OCI-LY1 (cell line): Measurements from ENCODE around the gene FREM3.
A peak's percentile ranks its signal among the peaks of the same experiment; 100 is the strongest.

Experiments
- H2AFZ ChIP-seq: fragments of 200-600 bp; sonication (generic), shearing (Covaris generic); 2 replicates; pipeline ENCODE4 v1.6.0; 2014; ENCODE audit warnings: antibody characterized with exemption, mild to moderate bottlenecking, low read length
- H3F3A ChIP-seq: fragments of 200-600 bp; sonication (generic), shearing (Covaris generic); 2 replicates; pipeline ENCODE4 v1.6.0; 2014; ENCODE audit warnings: mild to moderate bottlenecking, antibody characterized with exemption, low read length, moderate library complexity; ENCODE audit not compliant: insufficient read depth
- H3K27ac ChIP-seq: fragments of 200-600 bp; sonication (generic); 2 replicates; pipeline ENCODE4 v1.5.1; 2014; ENCODE audit warnings: low read length, mixed run types, mild to moderate bottlenecking, low read depth; ENCODE audit not compliant: poor library complexity, severe bottlenecking
- H3K27me3 ChIP-seq: fragments of 200-600 bp; sonication (generic); 2 replicates; pipeline ENCODE4 v1.6.0; 2014; ENCODE audit warnings: antibody characterized with exemption, mild to moderate bottlenecking, low read length, moderate library complexity; ENCODE audit not compliant: insufficient read depth
- H3K36me3 ChIP-seq: fragments of 200-600 bp; sonication (generic); 2 replicates; pipeline ENCODE4 v1.6.1; 2014; ENCODE audit warnings: mild to moderate bottlenecking, antibody characterized with exemption, low read length, moderate library complexity, mixed read lengths; ENCODE audit not compliant: insufficient read depth
- H3K4me1 ChIP-seq: fragments of 200-600 bp; sonication (generic); 2 replicates; pipeline ENCODE4 v1.5.1; 2014; ENCODE audit warnings: mild to moderate bottlenecking, low read length, moderate library complexity; ENCODE audit not compliant: insufficient read depth, severe bottlenecking
- H3K4me2 ChIP-seq: fragments of 200-600 bp; sonication (generic), shearing (Covaris generic); 2 replicates; pipeline ENCODE4 v1.6.1; 2014; ENCODE audit warnings: low read length
- H3K4me3 ChIP-seq: fragments of 200-600 bp; sonication (generic); 2 replicates; pipeline ENCODE4 v1.5.1; 2014; ENCODE audit warnings: low read length, low read depth, mild to moderate bottlenecking, mixed read lengths; ENCODE audit not compliant: poor library complexity, severe bottlenecking
- H3K79me2 ChIP-seq: fragments of 200-600 bp; shearing (Covaris generic); 2 replicates; pipeline ENCODE4 v1.6.1; 2016; ENCODE audit warnings: mixed run types, low read length, mixed read lengths; ENCODE audit not compliant: insufficient read depth
- H3K9ac ChIP-seq: fragments of 200-600 bp; sonication (generic), shearing (Covaris generic); 2 replicates; pipeline ENCODE4 v1.6.1; 2014; ENCODE audit warnings: mild to moderate bottlenecking, low read length, mixed read lengths
- H3K9me2 ChIP-seq: fragments of 200-600 bp; sonication (generic), shearing (Covaris generic); 2 replicates; pipeline ENCODE4 v1.6.1; 2014; ENCODE audit warnings: low read depth, mild to moderate bottlenecking, low read length, mixed read lengths
- H3K9me3 ChIP-seq: fragments of 200-600 bp; shearing (Covaris generic); 2 replicates; pipeline ENCODE4 v1.6.1; 2014; ENCODE audit warnings: low read length, mixed read lengths
- H4K20me1 ChIP-seq: fragments of 200-600 bp; sonication (generic), shearing (Covaris generic); 2 replicates; pipeline ENCODE4 v1.6.0; 2016; ENCODE audit warnings: mild to moderate bottlenecking, low read length; ENCODE audit not compliant: insufficient read depth
- CTCF ChIP-seq: fragments of 200-600 bp; sonication (generic), shearing (Covaris generic); IDR thresholded peaks from 2 replicates; pipeline ENCODE4 v1.5.1; 2017; ENCODE audit warnings: mild to moderate bottlenecking, antibody characterized with exemption, low read length, moderate library complexity, mixed read lengths
- EZH2 ChIP-seq: fragments of 200-600 bp; sonication (generic), shearing (Covaris generic); IDR thresholded peaks from 2 replicates; pipeline ENCODE4 v1.8.0; 2017; ENCODE audit warnings: borderline replicate concordance, mixed run types, mild to moderate bottlenecking, antibody characterized with exemption, low read length, moderate library complexity, mixed read lengths

FREM3 gene

GRCh38 chr4:143559757-143560147 is 140.7 kb downstream of the FREM3 start:
- no peak for TF ChIP-seq CTCF
- no peak for TF ChIP-seq EZH2
- peak overlapping the region; percentile 59 for H3K4me3 ChIP-seq
- peak overlapping the region; percentile 50; the same call in 1 of the 2 replicates for H3K9ac ChIP-seq
- no peaks in the 10 kb centered on the region for H3K9me2 ChIP-seq
- H3K27me3 ChIP-seq = no peaks in the 10 kb centered on the region
- no peaks in the 10 kb centered on the region for H3K79me2 ChIP-seq
- H4K20me1 ChIP-seq = no peaks in the 10 kb centered on the region
- peak overlapping the region; percentile 74 for H3K4me2 ChIP-seq
- H3K9me3 ChIP-seq = no peaks in the 10 kb centered on the region
- H3K36me3 ChIP-seq = peaks cover 6% of the 10 kb centered on the region; the same call in 1 of the 2 replicates
- H2AFZ ChIP-seq = 0 out of 2 replicates have a peak overlapping the region, but pooled peaks have one; percentile 86
- H3K4me1 ChIP-seq = peaks cover 11% of the 10 kb centered on the region
- H3F3A ChIP-seq = 0 out of 2 replicates have a peak, but pooled peaks cover 5% of the 10 kb centered on the region
- no peak overlapping the region for H3K27ac ChIP-seq

DNA sequence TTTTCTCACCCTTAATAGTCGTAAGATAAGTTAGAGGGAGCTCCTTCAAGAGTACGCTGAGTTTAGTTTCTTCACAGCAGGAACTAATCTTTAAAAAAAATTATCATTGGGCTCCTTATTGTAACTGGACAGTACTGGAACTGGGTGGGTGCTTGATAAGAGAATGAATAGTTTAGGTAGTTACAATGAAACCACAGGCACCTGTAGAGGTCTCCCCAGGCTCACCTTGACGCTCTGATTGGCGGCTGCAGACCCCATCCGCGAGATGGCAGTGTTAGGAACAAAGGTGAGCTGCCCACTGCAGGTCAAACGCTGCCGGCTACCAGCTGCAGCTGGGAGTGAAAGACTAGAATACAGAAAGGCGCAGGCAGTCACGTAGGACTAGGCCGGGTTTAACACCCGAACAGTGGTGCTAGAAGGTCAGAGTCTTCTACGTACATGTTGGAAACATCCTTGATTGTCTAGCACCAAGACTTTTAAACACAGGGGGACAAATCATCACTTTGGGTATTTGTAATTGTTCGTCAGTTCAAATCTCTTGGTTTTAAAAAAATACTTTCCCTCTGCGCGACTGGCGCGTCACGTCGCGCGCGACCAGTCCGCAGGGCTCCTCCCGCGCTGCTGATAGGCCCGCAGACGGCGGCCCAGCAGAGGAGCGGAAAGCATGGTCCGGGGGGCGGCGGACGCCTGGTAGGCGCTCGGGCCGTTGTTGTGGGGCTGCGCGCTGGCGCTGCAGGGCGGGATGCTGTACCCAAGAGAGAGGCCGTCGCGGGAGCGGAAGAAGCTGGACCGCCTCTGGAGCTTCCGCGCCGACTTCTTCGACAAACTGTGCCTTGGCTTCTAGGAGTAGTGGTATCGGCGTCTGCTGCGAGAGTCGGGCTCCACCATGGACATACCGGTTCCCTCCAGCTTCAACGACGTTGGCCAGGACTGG is 141.4 kb downstream of the FREM3 start:
- Histone ChIP-seq H3K27me3 (no peaks in the 10 kb centered on the region), H2AFZ (peak overlapping the region; percentile 86; the same call in 1 of the 2 replicates), H3K4me2 (peak overlapping the region; percentile 74), H3K4me3 (peak overlapping the region; percentile 59), H3F3A (0 out of 2 replicates have a peak, but pooled peaks cover 5% of the 10 kb centered on the region), H3K27ac (no peak overlapping the region), H4K20me1 (no peaks in the 10 kb centered on the region), H3K4me1 (peaks cover 11% of the 10 kb centered on the region), H3K79me2 (no peaks in the 10 kb centered on the region), H3K9ac (peak overlapping the region; percentile 50), H3K36me3 (peaks cover 12% of the 10 kb centered on the region; the same call in 1 of the 2 replicates), H3K9me3 (no peaks in the 10 kb centered on the region), H3K9me2 (no peaks in the 10 kb centered on the region)
- peak; percentile 99 for TF ChIP-seq CTCF
- no peak for TF ChIP-seq EZH2

DNA sequence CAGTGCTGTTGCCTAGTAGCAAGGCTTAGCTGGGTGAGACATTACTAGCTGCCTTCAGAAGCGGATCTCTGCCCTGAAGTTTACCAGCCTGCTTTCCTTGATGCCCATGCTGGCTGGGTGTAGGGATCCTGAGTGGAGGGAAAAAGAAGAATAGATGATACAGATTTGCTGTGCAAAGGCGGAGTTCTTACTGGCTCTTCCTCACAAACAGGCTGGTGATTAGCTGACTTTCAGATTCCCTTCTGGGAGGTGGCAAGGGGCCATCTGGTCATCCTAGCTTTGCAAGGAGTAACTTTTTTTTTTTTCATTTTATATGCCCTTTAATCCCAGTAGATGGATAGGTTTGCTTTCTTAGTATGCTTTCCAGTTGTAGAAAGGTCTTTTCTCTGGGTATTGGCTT is 142.2 kb downstream of the FREM3 start:
- no peak overlapping the region for H3K4me3 ChIP-seq
- H3K9ac ChIP-seq = no peak overlapping the region

More for the DNA sequence above, 142.2 kb downstream of the FREM3 start:
- H3K79me2 ChIP-seq = no peaks in the 10 kb centered on the region
- peaks cover 11% of the 10 kb centered on the region for H3K4me1 ChIP-seq
- no peak overlapping the region for H3K27ac ChIP-seq
- TF ChIP-seq EZH2 (no peak), CTCF (no peak)
- H3F3A ChIP-seq = 0 out of 2 replicates have a peak, but pooled peaks cover 5% of the 10 kb centered on the region
- no peaks in the 10 kb centered on the region for H3K9me3 ChIP-seq
- H2AFZ ChIP-seq = no peak overlapping the region
- H3K4me2 ChIP-seq = no peak overlapping the region
- H4K20me1 ChIP-seq = no peaks in the 10 kb centered on the region
- no peaks in the 10 kb centered on the region for H3K27me3 ChIP-seq
- no peaks in the 10 kb centered on the region for H3K9me2 ChIP-seq
- H3K36me3 ChIP-seq = peaks cover 19% of the 10 kb centered on the region; the same call in 1 of the 2 replicates
